NB4 (cell line): Measurements from ENCODE around the gene MYMK.

Experiments
- DNase-seq: peaks from one replicate; pipeline ENCODE4 v3.0.0; 2010; ENCODE audit warnings: low read depth
- H3K4me3 ChIP-seq: one replicate; pipeline ENCODE4 v1.5.1; 2011; ENCODE audit warnings: mild to moderate bottlenecking, low read depth, low read length, moderate library complexity
- CTCF ChIP-seq: IDR thresholded peaks from one replicate; pipeline ENCODE4 v1.5.1; 2012; ENCODE audit warnings: low read depth, low read length
- MYC ChIP-seq: IDR thresholded peaks from 2 replicates; pipeline ENCODE4 v1.6.1; 2011; ENCODE audit warnings: low read depth, low read length
- POLR2A ChIP-seq: IDR thresholded peaks from 2 replicates; pipeline ENCODE4 v1.6.1; 2011; ENCODE audit warnings: mild to moderate bottlenecking; ENCODE audit not compliant: insufficient read length; ENCODE audit errors: extremely low read depth
- TF ChIP-seq, protein P1 (sequence below): IDR thresholded peaks from 2 replicates; pipeline ENCODE4 v1.6.1; 2011; ENCODE audit warnings: low read depth, low read length

Gene MYMK

DNA sequence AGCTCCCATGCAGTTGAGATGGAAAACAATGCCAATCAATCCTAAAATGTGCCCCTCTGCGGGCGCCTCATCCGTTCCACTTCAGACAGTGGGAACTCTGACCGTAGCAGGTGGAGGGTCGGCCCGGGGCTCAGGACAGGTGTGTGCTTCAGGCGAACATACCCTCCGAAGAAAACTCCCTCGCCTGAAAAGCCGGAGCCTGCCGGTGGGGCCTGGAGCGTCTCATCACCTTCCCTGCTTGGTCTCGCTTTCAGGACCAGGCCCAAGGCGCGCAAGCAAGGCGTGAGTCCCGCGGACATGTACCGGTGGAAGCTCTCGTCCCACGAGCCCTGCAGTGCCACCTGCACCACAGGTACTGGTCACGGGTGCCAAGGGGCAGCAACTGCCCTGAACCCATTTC, 36.2 kb upstream of the MYMK start:
- H3K4me3 ChIP-seq = no peak overlapping the region
- TF ChIP-seq, protein P1, sequence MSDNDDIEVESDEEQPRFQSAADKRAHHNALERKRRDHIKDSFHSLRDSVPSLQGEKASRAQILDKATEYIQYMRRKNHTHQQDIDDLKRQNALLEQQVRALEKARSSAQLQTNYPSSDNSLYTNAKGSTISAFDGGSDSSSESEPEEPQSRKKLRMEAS = no peak
- TF ChIP-seq POLR2A (no peak), MYC (no peak), CTCF (no peak)
- no peak for DNase-seq

DNA sequence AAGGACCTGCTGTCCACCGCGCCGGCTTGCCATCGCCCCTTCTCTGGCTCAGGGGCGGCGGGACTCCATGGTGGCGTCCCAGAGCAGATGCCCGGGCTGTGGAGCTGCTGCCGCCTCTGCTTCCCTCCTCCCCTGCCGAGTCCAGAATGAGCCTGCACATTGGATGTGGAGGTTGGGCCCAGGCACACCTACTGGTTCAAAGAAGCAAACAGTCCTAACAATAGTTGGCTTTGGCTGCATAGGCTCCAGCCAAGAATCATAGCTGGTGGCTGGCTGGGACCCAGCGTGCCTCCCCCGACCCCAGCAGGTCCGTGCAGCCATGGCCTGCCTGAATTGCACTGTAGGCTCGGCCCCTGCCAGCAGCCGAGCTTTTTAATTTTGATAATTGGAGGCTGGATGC, 35.6 kb upstream of the MYMK start:
- TF ChIP-seq MYC (no peak), CTCF (no peak), POLR2A (no peak)
- TF ChIP-seq, protein P1 = no peak
- no peak overlapping the region for H3K4me3 ChIP-seq
- DNase-seq = no peak

- TF ChIP-seq, protein P1 = no peak
- TF ChIP-seq MYC = no peak
- TF ChIP-seq POLR2A = no peak
- no peak for TF ChIP-seq CTCF
- DNase-seq = peak; percentile 58
- H3K4me3 ChIP-seq = no peak overlapping the region
These were observed 33.7 kb upstream of the MYMK start for GRCh38 chr9:133558191-133559126.

DNA sequence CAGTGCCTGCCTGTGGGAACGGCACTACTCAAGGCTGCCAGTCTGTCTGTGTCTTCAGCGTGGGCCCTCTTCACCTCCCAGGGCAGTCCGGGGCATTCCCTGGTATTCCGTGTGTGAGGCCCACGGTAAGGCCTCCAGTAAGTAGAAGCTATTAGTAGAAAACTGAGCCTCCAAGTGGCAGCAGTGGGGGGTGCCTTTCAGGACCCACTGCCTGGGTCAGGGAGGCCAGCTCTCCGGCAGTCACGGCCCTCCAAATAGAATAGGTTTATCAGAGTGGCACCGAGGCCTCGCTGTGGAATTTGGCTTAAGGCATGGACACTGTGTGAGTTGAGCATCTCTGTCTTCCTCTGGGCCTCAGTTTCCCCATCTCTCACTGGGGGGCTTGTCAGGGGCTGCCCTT, 32.8 kb upstream of the MYMK start:
- no peak overlapping the region for H3K4me3 ChIP-seq
- TF ChIP-seq CTCF = no peak
- no peak for TF ChIP-seq MYC
- TF ChIP-seq POLR2A = no peak
- TF ChIP-seq, protein P1 = no peak
- DNase-seq = no peak

GRCh38 chr9:133556354-133556753, 31.6 kb upstream of the MYMK start:
- TF ChIP-seq CTCF = no peak
- TF ChIP-seq, protein P1 = no peak
- TF ChIP-seq MYC = no peak
- TF ChIP-seq POLR2A = no peak
- no peak for DNase-seq

More at GRCh38 chr9:133556354-133556753, 31.6 kb upstream of the MYMK start:
- no peak overlapping the region for H3K4me3 ChIP-seq
